Stimulated activated naive B cell treated with anti-CD40 and anti-IgM and Interleukin-4, amounts not matched to agents 10 μg/mL and 1 μg/mL and 100 μg/mL, for 72 hours (primary cell): ENCODE data around the gene PPP6R2.
"Not testable (repeated sequence)": the region's sequence is repeated elsewhere in the genome, so short reads cannot be mapped to it uniquely, and the experiment has no call there.

Experiments used
- ATAC-seq, 2 donors: fragments of 150-1000 bp; cut with Tn5 transposase; replicated peaks; 2 replicates each; pipeline ENCODE4 v1.10.0; 2021; ENCODE audit warnings: moderate library complexity in 1 of 2
- DNase-seq: peaks from one replicate; pipeline ENCODE4 v3.0.0; 2021
- H3K27ac Mint-ChIP-seq: one replicate; pipeline ENCODE4 v1.8.0; 2022; ENCODE audit warnings: mild to moderate bottlenecking, mixed read lengths
- H3K27me3 Mint-ChIP-seq, 2 donors: one replicate each; pipeline ENCODE4 v1.8.0; 2022; ENCODE audit warnings: mixed read lengths in 2 of 2
- H3K36me3 Mint-ChIP-seq, 2 donors: one replicate each; pipeline ENCODE4 v1.8.0; 2022; ENCODE audit warnings: mixed read lengths in 2 of 2, mild to moderate bottlenecking in 1 of 2
- H3K4me1 Mint-ChIP-seq, 2 donors: one replicate each; pipeline ENCODE4 v1.8.0; 2022; ENCODE audit warnings: mixed read lengths in 2 of 2, mild to moderate bottlenecking in 1 of 2
- H3K4me3 Mint-ChIP-seq, 2 donors: one replicate each; pipeline ENCODE4 v1.8.0; 2022; ENCODE audit warnings: mild to moderate bottlenecking in 2 of 2, mixed read lengths in 2 of 2, moderate library complexity in 1 of 2
- H3K9me3 Mint-ChIP-seq, 2 donors: one replicate each; pipeline ENCODE4 v1.8.0; 2022; ENCODE audit warnings: mixed read lengths in 2 of 2, mild to moderate bottlenecking in 1 of 2

The PPP6R2 gene

GRCh38 chr22:50363166-50363802, 20.2 kb downstream of the PPP6R2 start:
- H3K36me3 Mint-ChIP-seq, result peaks cover 26 to 52% of the 10 kb centered on the region in 2 donors
- ATAC-seq (no peak), DNase-seq (no peak)
- H3K27me3 Mint-ChIP-seq, result no peaks in the 10 kb centered on the region
- H3K4me1 Mint-ChIP-seq, result peaks cover 36 to 37% of the 10 kb centered on the region in 2 donors
- no peak overlapping the region for H3K4me3 Mint-ChIP-seq
- no peaks in the 10 kb centered on the region for H3K9me3 Mint-ChIP-seq
- no peak overlapping the region for H3K27ac Mint-ChIP-seq

GRCh38 chr22:50363803-50364194, 20.7 kb downstream of the PPP6R2 start:
- not testable (repeated sequence) for ATAC-seq, H3K27me3 Mint-ChIP-seq, H3K27ac Mint-ChIP-seq, H3K4me3 Mint-ChIP-seq, DNase-seq, H3K9me3 Mint-ChIP-seq
- Mint-ChIP-seq H3K36me3 (peaks cover 29 to 55% of the 10 kb centered on the region in 2 donors), H3K4me1 (peaks cover 35 to 36% of the 10 kb centered on the region in 2 donors)

GRCh38 chr22:50367778-50368500, 24.8 kb downstream of the PPP6R2 start:
- H3K4me1 Mint-ChIP-seq, result peaks cover 17 to 19% of the 10 kb centered on the region in 2 donors
- no peak for DNase-seq
- no peak overlapping the region for H3K27ac Mint-ChIP-seq
- H3K9me3 Mint-ChIP-seq, result no peaks in the 10 kb centered on the region
- ATAC-seq, result no peak
- no peaks in the 10 kb centered on the region for H3K27me3 Mint-ChIP-seq
- H3K4me3 Mint-ChIP-seq, result no peak overlapping the region
- peaks cover 13 to 31% of the 10 kb centered on the region in 2 donors for H3K36me3 Mint-ChIP-seq

GRCh38 chr22:50371101-50371648, 28.0 kb downstream of the PPP6R2 start:
- Mint-ChIP-seq H3K36me3 (peaks cover 21 to 26% of the 10 kb centered on the region in 2 donors), H3K27ac (no peak overlapping the region), H3K4me1 (peaks cover 8 to 14% of the 10 kb centered on the region in 2 donors), H3K27me3 (no peaks in the 10 kb centered on the region), H3K4me3 (no peak overlapping the region), H3K9me3 (no peaks in the 10 kb centered on the region)
- ATAC-seq (no peak), DNase-seq (no peak)

GRCh38 chr22:50376085-50376651, 33.0 kb downstream of the PPP6R2 start:
- peaks cover 0 to 3% of the 10 kb centered on the region in 2 donors for H3K9me3 Mint-ChIP-seq
- ATAC-seq (peak; percentile 66 to 81), DNase-seq (no peak)
- no peaks in the 10 kb centered on the region for H3K27me3 Mint-ChIP-seq
- peak overlapping the region in 1 of 2 donors; percentile 19 for H3K4me3 Mint-ChIP-seq
- H3K4me1 Mint-ChIP-seq, result peaks cover 2 to 15% of the 10 kb centered on the region in 2 donors
- peak overlapping the region; percentile 83 for H3K27ac Mint-ChIP-seq
- peaks cover 22 to 23% of the 10 kb centered on the region in 2 donors for H3K36me3 Mint-ChIP-seq

- not testable (repeated sequence) for ATAC-seq
Measured at GRCh38 chr22:50381021-50381555, 38.0 kb downstream of the PPP6R2 start.

GRCh38 chr22:50396751-50397370, 53.7 kb downstream of the PPP6R2 start:
- H3K4me3 Mint-ChIP-seq, result no peak overlapping the region
- no peaks in the 10 kb centered on the region for H3K27me3 Mint-ChIP-seq
- no peak for DNase-seq
- H3K4me1 Mint-ChIP-seq, result peaks cover 29 to 35% of the 10 kb centered on the region in 2 donors
- H3K27ac Mint-ChIP-seq, result peak overlapping the region; percentile 68
- H3K36me3 Mint-ChIP-seq, result peaks cover 30 to 54% of the 10 kb centered on the region in 2 donors
- no peak for ATAC-seq
- H3K9me3 Mint-ChIP-seq, result no peaks in the 10 kb centered on the region

More at GRCh38 chr22:50381021-50381555, 38.0 kb downstream of the PPP6R2 start:
- Mint-ChIP-seq H3K27ac (peak overlapping the region; percentile 70), H3K4me3 (peak overlapping the region in 1 of 2 donors; percentile 32), H3K4me1 (peaks cover 7 to 17% of the 10 kb centered on the region in 2 donors), H3K36me3 (peaks cover 25% of the 10 kb centered on the region in 2 donors)
- not testable (repeated sequence) for DNase-seq, H3K27me3 Mint-ChIP-seq, H3K9me3 Mint-ChIP-seq

GRCh38 chr22:50397371-50398060, 54.4 kb downstream of the PPP6R2 start:
- not testable (repeated sequence) for ATAC-seq, H3K9me3 Mint-ChIP-seq, H3K27me3 Mint-ChIP-seq, H3K4me3 Mint-ChIP-seq, H3K27ac Mint-ChIP-seq, DNase-seq
- peaks cover 30 to 41% of the 10 kb centered on the region in 2 donors for H3K4me1 Mint-ChIP-seq
- H3K36me3 Mint-ChIP-seq, result peaks cover 34 to 56% of the 10 kb centered on the region in 2 donors

GRCh38 chr22:50398831-50399648, 55.9 kb downstream of the PPP6R2 start:
- ATAC-seq, result peak in 1 of 2 donors; percentile 13

GRCh38 chr22:50399751-50400331, 56.7 kb downstream of the PPP6R2 start:
- peak; percentile 76 to 77 for ATAC-seq
- peak; percentile 12 for DNase-seq
- peaks cover 38 to 64% of the 10 kb centered on the region in 2 donors for H3K4me1 Mint-ChIP-seq

More at GRCh38 chr22:50398831-50399648, 55.9 kb downstream of the PPP6R2 start:
- Mint-ChIP-seq H3K27ac (peak overlapping the region; percentile 75), H3K4me1 (peaks cover 38 to 56% of the 10 kb centered on the region in 2 donors), H3K36me3 (peaks cover 31 to 52% of the 10 kb centered on the region in 2 donors), H3K9me3 (no peaks in the 10 kb centered on the region), H3K4me3 (peak overlapping the region; percentile 27 to 58), H3K27me3 (no peaks in the 10 kb centered on the region)
- DNase-seq, result no peak

GRCh38 chr22:50400406-50400805, 57.3 kb downstream of the PPP6R2 start:
- no peaks in the 10 kb centered on the region for H3K27me3 Mint-ChIP-seq
- no peak for ATAC-seq
- H3K36me3 Mint-ChIP-seq, result peaks cover 24 to 48% of the 10 kb centered on the region in 2 donors
- H3K4me1 Mint-ChIP-seq, result peaks cover 41 to 68% of the 10 kb centered on the region in 2 donors
- H3K9me3 Mint-ChIP-seq, result no peaks in the 10 kb centered on the region
- peak overlapping the region; percentile 86 for H3K27ac Mint-ChIP-seq
- DNase-seq, result no peak
- H3K4me3 Mint-ChIP-seq, result peak overlapping the region; percentile 2 to 34

More at GRCh38 chr22:50399751-50400331, 56.7 kb downstream of the PPP6R2 start:
- H3K9me3 Mint-ChIP-seq, result no peaks in the 10 kb centered on the region
- H3K4me3 Mint-ChIP-seq, result peak overlapping the region; percentile 27 to 34
- peak overlapping the region; percentile 86 for H3K27ac Mint-ChIP-seq
- no peaks in the 10 kb centered on the region for H3K27me3 Mint-ChIP-seq
- H3K36me3 Mint-ChIP-seq, result peaks cover 28 to 50% of the 10 kb centered on the region in 2 donors

- ATAC-seq (no peak), DNase-seq (no peak)
- H3K4me3 Mint-ChIP-seq, result no peak overlapping the region
- H3K36me3 Mint-ChIP-seq, result peaks cover 24 to 50% of the 10 kb centered on the region in 2 donors
- no peaks in the 10 kb centered on the region for H3K9me3 Mint-ChIP-seq
- H3K4me1 Mint-ChIP-seq, result peaks cover 41 to 68% of the 10 kb centered on the region in 2 donors
- H3K27ac Mint-ChIP-seq, result no peak overlapping the region
- H3K27me3 Mint-ChIP-seq, result no peaks in the 10 kb centered on the region
Measured at GRCh38 chr22:50400931-50401330, 57.8 kb downstream of the PPP6R2 start.
